DMS 273 (cell line): Measurements from ENCODE around the gene TRIM24.

Experiments
- DNase-seq: peaks from one replicate; lab custom pipeline; 2025; ENCODE audit not compliant: unreplicated experiment; lab: John Stamatoyannopoulos, UW

Gene TRIM24

DNA sequence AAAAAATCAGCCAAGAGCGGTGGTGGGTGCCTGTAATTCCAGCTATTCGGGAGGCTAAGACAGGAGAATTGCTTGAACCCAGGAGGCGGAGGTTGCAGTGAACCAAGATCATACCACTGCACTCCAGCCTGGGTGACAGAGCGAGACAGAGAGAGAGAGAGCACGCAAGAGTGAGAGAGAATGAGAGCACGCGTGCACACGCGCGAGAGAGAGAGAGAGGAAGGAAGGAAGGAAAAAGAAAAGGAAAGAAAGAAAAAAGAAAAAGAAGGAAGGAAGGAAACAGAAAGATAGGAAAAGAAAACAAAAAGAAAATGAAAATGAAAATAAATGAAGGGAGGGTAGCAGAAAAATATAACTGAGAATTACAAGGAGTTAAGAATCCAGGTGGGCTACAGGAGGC is 158.4 kb downstream of the TRIM24 start:
- no peak for DNase-seq

- no peak for DNase-seq
Observed at GRCh38 chr7:138618933-138619332, 158.9 kb downstream of the TRIM24 start.

DNA sequence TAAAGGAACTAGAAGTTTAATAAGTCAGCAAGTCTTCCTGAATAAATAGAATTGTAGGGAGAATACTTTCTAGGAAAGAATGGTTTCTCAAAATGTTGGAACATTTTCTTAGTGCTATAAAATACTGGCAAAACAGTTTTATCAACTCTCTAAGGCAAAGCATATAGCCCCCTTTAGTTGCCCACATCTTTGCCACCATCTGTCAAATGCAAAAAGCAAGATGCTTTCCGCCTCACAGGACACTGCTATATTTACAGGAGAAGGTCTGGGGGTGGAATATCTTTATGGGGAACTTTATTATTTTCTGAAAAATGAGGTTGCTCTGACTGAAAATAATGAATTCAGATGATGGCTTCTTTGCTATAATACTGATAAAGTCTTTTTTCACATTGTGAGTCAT is 162.8 kb downstream of the TRIM24 start:
- DNase-seq = no peak

GRCh38 chr7:138625084-138625848 is 165.2 kb downstream of the TRIM24 start:
- no peak for DNase-seq

GRCh38 chr7:138625849-138626230 is 165.8 kb downstream of the TRIM24 start:
- DNase-seq = no peak

DNA sequence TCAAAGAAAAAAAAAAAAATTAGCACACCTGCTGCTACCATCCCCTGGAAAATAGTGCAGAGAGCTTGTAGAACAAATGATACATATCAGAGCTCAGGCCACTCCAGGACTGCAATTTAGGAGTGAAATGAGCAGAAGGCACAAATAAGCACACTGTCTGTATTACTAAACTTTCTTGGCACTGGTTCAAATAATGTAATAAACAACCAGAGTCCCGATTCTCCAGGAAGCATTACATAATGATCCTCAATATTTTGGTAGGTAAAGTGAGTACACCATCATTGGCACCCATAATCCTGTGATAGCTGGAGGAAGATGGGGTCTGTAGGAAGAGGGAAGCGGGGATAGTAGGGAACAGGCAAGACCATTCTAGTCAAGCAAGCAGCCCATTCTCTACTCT is 166.8 kb downstream of the TRIM24 start:
- DNase-seq = no peak

GRCh38 chr7:138627361-138627760 is 167.3 kb downstream of the TRIM24 start:
- no peak for DNase-seq

DNA sequence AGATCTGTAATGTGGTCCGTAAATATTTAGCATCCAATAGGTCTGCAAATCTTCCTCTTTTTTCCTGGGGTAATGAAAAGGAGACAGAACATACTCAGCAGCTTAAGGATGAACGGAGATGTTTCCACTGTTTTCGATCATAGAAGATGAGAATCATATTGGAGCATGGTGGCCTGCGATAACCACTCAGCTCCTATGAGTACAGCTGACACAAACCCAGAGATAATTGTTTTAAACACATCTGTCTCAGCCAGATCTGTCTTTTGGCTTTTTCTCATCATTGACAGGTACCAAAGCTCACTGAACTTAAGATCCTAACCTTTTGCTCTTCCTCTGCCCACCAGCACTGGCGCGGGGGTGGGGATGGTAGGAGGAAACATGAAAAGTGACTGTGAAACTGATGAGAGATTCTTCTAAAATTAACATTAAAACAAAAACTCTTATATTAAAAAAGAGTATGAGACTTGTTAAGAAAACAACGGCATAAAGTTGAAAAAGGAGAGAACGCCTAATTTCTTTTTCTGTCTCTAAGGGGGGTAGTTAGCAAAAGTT is 170.1 kb downstream of the TRIM24 start:
- no peak for DNase-seq

GRCh38 chr7:138632384-138632783 is 172.3 kb downstream of the TRIM24 start:
- DNase-seq = no peak

DNA sequence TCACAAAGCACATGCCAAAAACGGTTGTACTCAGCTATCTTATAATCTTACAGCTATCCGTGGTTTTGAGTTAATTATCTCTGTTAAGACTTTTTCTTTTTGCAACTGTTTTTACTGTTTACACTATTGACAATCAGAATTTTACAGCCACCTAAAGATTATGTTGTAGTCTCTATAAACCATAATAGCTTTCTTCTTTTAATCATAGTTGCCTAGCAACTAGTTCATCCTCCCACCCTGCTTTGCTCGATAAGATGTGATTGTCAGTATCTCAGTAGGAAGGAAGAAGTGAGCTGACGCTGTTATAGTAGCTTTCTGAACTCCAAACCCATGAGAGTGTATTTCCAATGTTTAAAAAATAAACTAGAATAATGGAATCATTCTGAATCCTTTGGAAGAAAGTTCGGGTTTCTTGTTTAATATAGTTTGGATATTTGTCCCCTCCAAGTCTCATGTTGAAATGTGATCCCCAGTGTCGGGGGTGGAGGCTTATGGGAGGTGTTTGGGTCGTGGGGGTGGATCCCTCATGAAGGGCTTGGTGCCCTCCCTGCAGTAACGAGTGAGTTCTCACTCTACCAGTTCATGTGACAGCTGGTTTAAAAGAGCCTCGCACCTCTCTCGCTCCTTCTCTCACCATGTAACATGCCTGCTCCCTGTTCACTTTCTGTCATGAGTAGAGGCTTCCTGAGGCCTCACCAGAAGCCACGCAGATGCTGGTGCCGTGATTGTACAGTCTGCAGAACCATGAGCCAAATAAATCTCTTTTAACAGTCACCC is 173.0 kb downstream of the TRIM24 start:
- DNase-seq = no peak
